MCF 10A (cell line): ENCODE measurements around the gene PTPRE. TPM values are rescaled to one million over a fixed set of nuclear protein-coding genes. Genes with fewer than 3 reads are reported as not detected.

ENCODE experiments used
- BruUV-seq: library from RNA; stranded (reverse); fragments of 400-500 nt; replicated peaks from 2 replicates; lab custom pipeline; 2021; lab: Mats Ljungman, UMichigan
- CTCF ChIA-PET: fragments of 300-600 bp; sonication (Branson Sonifier 250); formaldehyde crosslinking; extraction: SDS; loops from one replicate; lab custom pipeline; 2021; ENCODE audit warnings: antibody characterized with exemption, inconsistent platforms; lab: Yijun Ruan, JAX
- POLR2A ChIA-PET: fragments of 300-600, 350-650 bp; sonication (Branson Sonifier 250); formaldehyde crosslinking; extraction: SDS; loops from one replicate; lab custom pipeline; 2020; ENCODE audit warnings: antibody characterized with exemption, inconsistent platforms; lab: Yijun Ruan, JAX
- DNase-seq: peaks from one replicate; pipeline ENCODE4 v3.0.0-alpha.2; 2018; ENCODE audit not compliant: unreplicated experiment
- H3K27ac Mint-ChIP-seq: one replicate; pipeline ENCODE4 v1.8.0; 2022; ENCODE audit warnings: mild to moderate bottlenecking, low read depth, mixed read lengths; ENCODE audit not compliant: unreplicated experiment
- H3K27me3 Mint-ChIP-seq: one replicate; pipeline ENCODE4 v1.8.0; 2022; ENCODE audit warnings: mixed read lengths; ENCODE audit not compliant: insufficient read depth, unreplicated experiment
- H3K36me3 Mint-ChIP-seq: one replicate; pipeline ENCODE4 v1.8.0; 2022; ENCODE audit warnings: mild to moderate bottlenecking, moderate library complexity, mixed read lengths; ENCODE audit not compliant: insufficient read depth, unreplicated experiment
- H3K4me1 Mint-ChIP-seq: one replicate; pipeline ENCODE4 v1.8.0; 2022; ENCODE audit warnings: mixed read lengths; ENCODE audit not compliant: insufficient read depth, unreplicated experiment
- H3K4me3 Mint-ChIP-seq: one replicate; pipeline ENCODE4 v1.8.0; 2022; ENCODE audit warnings: mild to moderate bottlenecking, moderate library complexity, mixed read lengths; ENCODE audit not compliant: unreplicated experiment
- H3K9me3 Mint-ChIP-seq: one replicate; pipeline ENCODE4 v1.8.0; 2022; ENCODE audit warnings: mixed read lengths; ENCODE audit not compliant: unreplicated experiment
- CTCF ChIP-seq: fragments of 200-600 bp; IDR thresholded peaks from one replicate; pipeline ENCODE4 v1.8.0; 2022; ENCODE audit warnings: antibody characterized with exemption, mild to moderate bottlenecking; ENCODE audit not compliant: unreplicated experiment
- intact Hi-C: fragments of 100-400 bp; cut with micrococcal nuclease; formaldehyde crosslinking; loops from 2 replicates; pipeline ENCODE4 v1.14.1; 2022
- total RNA-seq: library from RNA; stranded (reverse); gene quantifications from 2 replicates; pipeline ENCODE4 v1.2.3, GENCODE V29; 2022

Gene PTPRE
- total RNA-seq, 1 experiment from 2014 or later: 34.6 TPM

- H3K4me1 Mint-ChIP-seq: peaks cover 5% of the 10 kb centered on the region
- no peak for TF ChIP-seq CTCF
- no peaks in the 10 kb centered on the region for H3K36me3 Mint-ChIP-seq
- CTCF ChIA-PET: interaction anchor here (0.6 to 2.4 kb wide), 5 partner anchors 31 to 126 kb away, joined by 3 to 6 read pairs (median 4); partner anchors contain the start of gene PTPRE
- no peak overlapping the region for H3K4me3 Mint-ChIP-seq
- intact Hi-C loops: no loop called here
- no peaks in the 10 kb centered on the region for H3K9me3 Mint-ChIP-seq
- no peak for DNase-seq
- H3K27me3 Mint-ChIP-seq: no peaks in the 10 kb centered on the region
- H3K27ac Mint-ChIP-seq: no peak overlapping the region
- POLR2A ChIA-PET: interaction anchor here (1.0 kb wide), 1 partner anchor 9 kb away, joined by 3 read pairs; no protein-coding TSS in a partner anchor
- BruUV-seq: no TSS peak
Measured at GRCh38 chr10:127937069-127937468, 30.2 kb downstream of the PTPRE start.

GRCh38 chr10:127937915-127938463 is 31.1 kb downstream of the PTPRE start:
- H3K4me3 Mint-ChIP-seq: no peak overlapping the region
- BruUV-seq: no TSS peak
- H3K27me3 Mint-ChIP-seq: no peaks in the 10 kb centered on the region
- H3K4me1 Mint-ChIP-seq: peaks cover 5% of the 10 kb centered on the region
- intact Hi-C loops: no loop called here
- ChIA-PET POLR2A (interaction anchor here (0.6 to 1.0 kb wide), 2 partner anchors 10 to 110 kb away, joined by 3 read pairs; no protein-coding TSS in a partner anchor), CTCF (interaction anchor here (0.6 to 2.4 kb wide), 5 partner anchors 13 to 97 kb away, joined by 3 to 6 read pairs (median 4); partner anchors contain the start of gene PTPRE)
- H3K36me3 Mint-ChIP-seq: no peaks in the 10 kb centered on the region
- H3K27ac Mint-ChIP-seq: no peak overlapping the region
- H3K9me3 Mint-ChIP-seq: no peaks in the 10 kb centered on the region
- TF ChIP-seq CTCF: no peak
- no peak for DNase-seq

- no peaks in the 10 kb centered on the region for H3K9me3 Mint-ChIP-seq
- intact Hi-C loops: no loop called here
- H3K27ac Mint-ChIP-seq: no peak overlapping the region
- DNase-seq: no peak
- BruUV-seq: no TSS peak
- no peak overlapping the region for H3K4me3 Mint-ChIP-seq
- peaks cover 14% of the 10 kb centered on the region for H3K4me1 Mint-ChIP-seq
- TF ChIP-seq CTCF: no peak
- ChIA-PET POLR2A (no interaction called here), CTCF (no interaction called here)
- no peaks in the 10 kb centered on the region for H3K27me3 Mint-ChIP-seq
- H3K36me3 Mint-ChIP-seq: no peaks in the 10 kb centered on the region
Measured at GRCh38 chr10:127939786-127940330, 33.0 kb downstream of the PTPRE start.

GRCh38 chr10:127940866-127941640 is 34.1 kb downstream of the PTPRE start:
- Mint-ChIP-seq H3K27ac (no peak overlapping the region), H3K9me3 (no peaks in the 10 kb centered on the region), H3K27me3 (no peaks in the 10 kb centered on the region), H3K36me3 (no peaks in the 10 kb centered on the region), H3K4me3 (no peak overlapping the region), H3K4me1 (peaks cover 21% of the 10 kb centered on the region)
- intact Hi-C loops: no loop called here
- no TSS peak for BruUV-seq
- ChIA-PET CTCF (interaction anchor here (1.5 kb wide), 1 partner anchor 9 kb away, joined by 4 read pairs; no protein-coding TSS in a partner anchor), POLR2A (no interaction called here)
- no peak for TF ChIP-seq CTCF
- DNase-seq: no peak
